WTC11 (cell line): Measurements from ENCODE around the gene BMP6.

Source experiments
- ATF1 ChIP-seq: sonication (generic); formaldehyde crosslinking; IDR thresholded peaks from 2 replicates; pipeline ENCODE4 v1.8.1; 2023; ENCODE audit warnings: mild to moderate bottlenecking, moderate library complexity, missing genetic modification reagents
- ATF2 ChIP-seq: sonication (generic); formaldehyde crosslinking; IDR thresholded peaks from 2 replicates; pipeline ENCODE4 v1.8.1; 2022; ENCODE audit warnings: low read depth, missing genetic modification reagents, borderline replicate concordance
- CTCF ChIP-seq: fragments of 200-600 bp; IDR thresholded peaks from 2 replicates; pipeline ENCODE4 v1.8.0; 2022; ENCODE audit warnings: antibody characterized with exemption
- E2F5 ChIP-seq: sonication (generic); formaldehyde crosslinking; IDR thresholded peaks from 2 replicates; pipeline ENCODE4 v1.8.1; 2022; ENCODE audit warnings: mild to moderate bottlenecking, moderate library complexity, missing genetic modification reagents
- KAT7 ChIP-seq: sonication (generic); formaldehyde crosslinking; IDR thresholded peaks from 2 replicates; pipeline ENCODE4 v1.8.1; 2023; ENCODE audit warnings: missing genetic modification reagents, mild to moderate bottlenecking, borderline replicate concordance
- MAX ChIP-seq: sonication (generic); formaldehyde crosslinking; IDR thresholded peaks from 2 replicates; pipeline ENCODE4 v1.8.0; 2022; ENCODE audit warnings: mild to moderate bottlenecking, missing genetic modification reagents
- NFE2L1 ChIP-seq: sonication (generic); formaldehyde crosslinking; IDR thresholded peaks from 2 replicates; pipeline ENCODE4 v1.8.1; 2023; ENCODE audit warnings: missing genetic modification reagents
- NR1H2 ChIP-seq: sonication (generic); formaldehyde crosslinking; IDR thresholded peaks from 2 replicates; pipeline ENCODE4 v1.9.0; 2021; ENCODE audit warnings: mild to moderate bottlenecking, moderate library complexity, missing genetic modification reagents
- PREB ChIP-seq: sonication (generic); formaldehyde crosslinking; IDR thresholded peaks from 2 replicates; pipeline ENCODE4 v1.8.1; 2022; ENCODE audit warnings: mild to moderate bottlenecking, missing genetic modification reagents, moderate library complexity, borderline replicate concordance
- RELA ChIP-seq: sonication (generic); formaldehyde crosslinking; IDR thresholded peaks from 2 replicates; pipeline ENCODE4 v1.8.1; 2022; ENCODE audit warnings: missing genetic modification reagents, mild to moderate bottlenecking, borderline replicate concordance
- ZNF121 ChIP-seq: sonication (generic); formaldehyde crosslinking; IDR thresholded peaks from 2 replicates; pipeline ENCODE4 v1.8.0; 2023; ENCODE audit warnings: missing genetic modification reagents
- ZNF263 ChIP-seq: sonication (generic); formaldehyde crosslinking; IDR thresholded peaks from 2 replicates; pipeline ENCODE4 v1.8.1; 2022; ENCODE audit warnings: low read depth, mild to moderate bottlenecking, moderate library complexity, missing genetic modification reagents

GRCh38 chr6:7759320-7759719 lies 33.4 kb downstream of the BMP6 start:
- no peak for TF ChIP-seq CTCF
- no peak for TF ChIP-seq ATF1
- no peak for TF ChIP-seq MAX (CRISPR knock-in tag)
- TF ChIP-seq ZNF263: no peak
- TF ChIP-seq ZNF121 (CRISPR knock-in tag): no peak
- no peak for TF ChIP-seq PREB (CRISPR knock-in tag)
- no peak for TF ChIP-seq NR1H2
- no peak for TF ChIP-seq RELA (CRISPR knock-in tag)
- TF ChIP-seq ATF2: no peak
- TF ChIP-seq E2F5 (CRISPR knock-in tag): no peak
- TF ChIP-seq KAT7: no peak
- TF ChIP-seq NFE2L1: no peak
